H1 (cell line): ENCODE results near the gene SMNDC1. TPM values are rescaled to one million over a fixed set of nuclear protein-coding genes. Genes with fewer than 3 reads are reported as not detected.

ENCODE experiments used
- CTCF ChIA-PET: fragments of 300-600 bp; sonication (Branson Sonifier 250); formaldehyde crosslinking; loops from one replicate; lab custom pipeline; 2021; ENCODE audit not compliant: partially characterized antibody; lab: Charles Lee
- POLR2A ChIA-PET: fragments of 300-600 bp; sonication (Branson Sonifier 250); formaldehyde crosslinking; loops from one replicate; lab custom pipeline; 2021; ENCODE audit warnings: inconsistent platforms; ENCODE audit not compliant: partially characterized antibody; lab: Charles Lee
- DNase-seq, 2 experiments: peaks; one replicate each; pipeline versions ENCODE4 v3.0.0 to v3.0.0-alpha.2; 2010 to 2022; ENCODE audit warnings: low spot score in 2 of 2, low read depth in 1 of 2, mixed read lengths in 1 of 2
- FAIRE-seq: peaks from 2 replicates; lab custom pipeline; 2011; peaks lifted over from hg19 to GRCh38; lab: Jason Lieb, UNC
- H2AFZ ChIP-seq: 2 replicates; pipeline ENCODE4 v1.8.1; 2012; ENCODE audit warnings: low read length, inconsistent platforms
- H2AK5ac ChIP-seq: 2 replicates; pipeline ENCODE4 v1.6.1; 2013; ENCODE audit warnings: low read depth, low read length
- H2BK120ac ChIP-seq: replicated peaks from 2 replicates; pipeline ENCODE3; 2013; ENCODE audit warnings: low read depth, low read length, inconsistent platforms
- H2BK12ac ChIP-seq: 2 replicates; pipeline ENCODE4 v1.6.1; 2013; ENCODE audit warnings: low read depth, low read length
- H2BK15ac ChIP-seq: 2 replicates; pipeline ENCODE4 v1.6.1; 2013; ENCODE audit warnings: low read length
- H2BK20ac ChIP-seq: 2 replicates; pipeline ENCODE4 v1.6.1; 2013; ENCODE audit warnings: low read length
- H2BK5ac ChIP-seq: 2 replicates; pipeline ENCODE4 v1.6.1; 2013; ENCODE audit warnings: low read depth, low read length
- H3K14ac ChIP-seq: 2 replicates; pipeline ENCODE4 v1.6.1; 2013; ENCODE audit warnings: inconsistent platforms; ENCODE audit not compliant: insufficient read length
- H3K18ac ChIP-seq: 2 replicates; pipeline ENCODE4 v1.6.1; 2013; ENCODE audit warnings: low read length; ENCODE audit errors: extremely low read depth
- H3K23ac ChIP-seq: 2 replicates; pipeline ENCODE4 v1.6.1; 2013; ENCODE audit warnings: inconsistent platforms; ENCODE audit not compliant: insufficient read length
- H3K23me2 ChIP-seq: 2 replicates; pipeline ENCODE4 v1.6.1; 2013; ENCODE audit warnings: low read depth, low read length
- H3K27ac ChIP-seq: 2 replicates; pipeline ENCODE4 v1.6.1; 2011; ENCODE audit warnings: low read depth, low read length, inconsistent platforms
- H3K27me3 ChIP-seq, 4 experiments: replicated peaks in 1 of 4; 1 replicate in 1 of 4; 2 replicates in 3 of 4; pipeline versions ENCODE4 v1.6.1 to v1.8.1; 2011 to 2013; ENCODE audit warnings: low read length in 3 of 4, mild to moderate bottlenecking in 3 of 4, inconsistent platforms in 2 of 4, mixed read lengths in 2 of 4, moderate library complexity in 1 of 4; ENCODE audit not compliant: control insufficient read depth in 3 of 4, insufficient read depth in 3 of 4; ENCODE audit errors: extremely low read depth in 1 of 4
- H3K36me3 ChIP-seq, 4 experiments: 2 replicates each; pipeline versions ENCODE4 v1.6.1 to v1.8.1; 2011 to 2013; ENCODE audit warnings: mild to moderate bottlenecking in 4 of 4, low read length in 3 of 4, moderate library complexity in 2 of 4, control low read depth in 1 of 4, inconsistent platforms in 1 of 4; ENCODE audit not compliant: insufficient read depth in 4 of 4, control insufficient read depth in 2 of 4
- H3K4ac ChIP-seq: replicated peaks from 2 replicates; pipeline ENCODE3; 2013; ENCODE audit warnings: low read length, low read depth, mixed read lengths, inconsistent platforms; ENCODE audit not compliant: insufficient read length
- H3K4me1 ChIP-seq, 4 experiments: replicated peaks in 1 of 4; 1 replicate in 1 of 4; 2 replicates in 3 of 4; pipeline versions ENCODE4 v1.6.1 to v1.8.1; 2011 to 2013; ENCODE audit warnings: low read length in 3 of 4, inconsistent platforms in 2 of 4, mixed read lengths in 1 of 4; ENCODE audit not compliant: insufficient read depth in 4 of 4, control insufficient read depth in 3 of 4
- H3K4me2 ChIP-seq, 2 experiments: 2 replicates each; pipeline versions ENCODE4 v1.6.1 to v1.8.1; 2011 to 2013; ENCODE audit warnings: low read depth in 2 of 2, low read length in 2 of 2, control low read depth in 1 of 2, inconsistent platforms in 1 of 2, mild to moderate bottlenecking in 1 of 2; ENCODE audit not compliant: insufficient read depth in 1 of 2
- H3K4me3 ChIP-seq, 4 experiments: fragments of 200-600, 300-600 bp in 1 of 4; sonication (generic), shearing (Covaris generic), sonication (Bioruptor Twin) in 1 of 4; 2 replicates each; pipeline versions ENCODE4 v1.5.1 to v1.8.1; 2011 to 2016; ENCODE audit warnings: low read length in 4 of 4, low read depth in 3 of 4, control low read depth in 2 of 4, inconsistent platforms in 2 of 4, mild to moderate bottlenecking in 2 of 4, mixed read lengths in 1 of 4, moderate library complexity in 1 of 4; ENCODE audit not compliant: insufficient read depth in 2 of 4; ENCODE audit errors: extremely low read depth in 1 of 4
- H3K56ac ChIP-seq: replicated peaks from 2 replicates; pipeline ENCODE3; 2013; ENCODE audit warnings: low read depth, mild to moderate bottlenecking, mixed read lengths, low read length, inconsistent platforms; ENCODE audit not compliant: insufficient read length
- H3K79me1 ChIP-seq: 2 replicates; pipeline ENCODE4 v1.6.1; 2013; ENCODE audit warnings: low read depth, low read length, control low read depth
- H3K79me2 ChIP-seq, 2 experiments: 2 replicates each; pipeline versions ENCODE4 v1.6.1 to v1.8.1; 2012 to 2013; ENCODE audit warnings: low read length in 2 of 2, mild to moderate bottlenecking in 2 of 2, inconsistent platforms in 1 of 2; ENCODE audit not compliant: insufficient read depth in 2 of 2, control insufficient read depth in 1 of 2
- H3K9ac ChIP-seq, 4 experiments: replicated peaks in 1 of 4; 1 replicate in 1 of 4; 2 replicates in 3 of 4; pipeline versions ENCODE4 v1.6.1 to v1.8.1; 2011 to 2013; ENCODE audit warnings: low read depth in 3 of 4, low read length in 3 of 4, control low read depth in 2 of 4, mild to moderate bottlenecking in 2 of 4, moderate library complexity in 2 of 4, inconsistent platforms in 1 of 4; ENCODE audit errors: extremely low read depth in 1 of 4
- H3K9me3 ChIP-seq, 2 experiments: 2 replicates each; pipeline versions ENCODE4 v1.6.1 to v1.8.1; 2012 to 2013; ENCODE audit warnings: mild to moderate bottlenecking in 2 of 2, moderate library complexity in 2 of 2, control low read depth in 1 of 2, inconsistent platforms in 1 of 2, low read depth in 1 of 2, low read length in 1 of 2, mixed read lengths in 1 of 2; ENCODE audit not compliant: insufficient read depth in 2 of 2
- H4K20me1 ChIP-seq, 2 experiments: replicated peaks in 1 of 2; 2 replicates each; pipeline versions ENCODE3 to v1.8.1; 2011 to 2013; ENCODE audit warnings: inconsistent platforms in 2 of 2, low read length in 2 of 2, mild to moderate bottlenecking in 1 of 2; ENCODE audit not compliant: insufficient read depth in 2 of 2, control insufficient read depth in 1 of 2
- H4K5ac ChIP-seq: 2 replicates; pipeline ENCODE4 v1.6.1; 2013; ENCODE audit warnings: low read length, low read depth, mixed read lengths, inconsistent platforms; ENCODE audit not compliant: insufficient read length
- H4K8ac ChIP-seq: 2 replicates; pipeline ENCODE4 v1.8.0; 2013; ENCODE audit warnings: mild to moderate bottlenecking, moderate library complexity, low read length, inconsistent platforms; ENCODE audit not compliant: insufficient read depth; ENCODE audit errors: extremely low read depth
- H4K91ac ChIP-seq: replicated peaks from 2 replicates; pipeline ENCODE3; 2013; ENCODE audit warnings: low read length, mixed read lengths, inconsistent platforms; ENCODE audit not compliant: insufficient read length
- BCL11A ChIP-seq, 2 experiments: IDR thresholded peaks; one replicate each; pipeline ENCODE4 v1.6.1; 2011; ENCODE audit warnings: low read depth in 2 of 2, low read length in 2 of 2, mild to moderate bottlenecking in 2 of 2
- CBX8 ChIP-seq: fragments of 300-800, 300-1000 bp; sonication (generic); IDR thresholded peaks from 2 replicates; pipeline ENCODE4 v1.7.1; 2016; ENCODE audit warnings: low read depth, low read length, borderline replicate concordance
- FOSL1 ChIP-seq: IDR thresholded peaks from 2 replicates; pipeline ENCODE4 v1.6.1; 2011; ENCODE audit warnings: mild to moderate bottlenecking, low read depth, low read length, moderate library complexity; ENCODE audit not compliant: insufficient read depth
- JUND ChIP-seq: IDR thresholded peaks from 2 replicates; pipeline ENCODE4 v1.6.1; 2011; ENCODE audit warnings: mild to moderate bottlenecking, improper control_type of control experiment, low read length
- KDM1A ChIP-seq: fragments of 200-600, 300-600 bp; sonication (generic); IDR thresholded peaks from 2 replicates; pipeline ENCODE4 v1.7.1; 2016; ENCODE audit warnings: mild to moderate bottlenecking, low read length, borderline replicate concordance
- MAX ChIP-seq: IDR thresholded peaks from 2 replicates; pipeline ENCODE4 v1.6.1; 2012; ENCODE audit warnings: inconsistent platforms
- POLR2A ChIP-seq, 2 experiments: IDR thresholded peaks; 1 replicate in 1 of 2; 2 replicates in 1 of 2; pipeline ENCODE4 v1.6.1; 2011; ENCODE audit warnings: low read depth in 2 of 2, low read length in 2 of 2, mild to moderate bottlenecking in 2 of 2; ENCODE audit errors: control extremely low read depth in 1 of 2
- POLR2AphosphoS5 ChIP-seq: IDR thresholded peaks from 2 replicates; pipeline ENCODE4 v1.6.1; 2011; ENCODE audit warnings: low read depth, low read length
- RFX5 ChIP-seq: IDR thresholded peaks from 2 replicates; pipeline ENCODE4 v1.6.1; 2011; ENCODE audit warnings: low read depth, low read length, improper control_type of control experiment, borderline replicate concordance
- SRF ChIP-seq: IDR thresholded peaks from 2 replicates; pipeline ENCODE4 v1.6.1; 2011; ENCODE audit warnings: mild to moderate bottlenecking, low read depth, low read length, moderate library complexity
- TEAD4 ChIP-seq: IDR thresholded peaks from 2 replicates; pipeline ENCODE4 v1.6.1; 2012; ENCODE audit warnings: low read depth, low read length, inconsistent platforms, mixed read lengths
- WGBS, 2 experiments: shearing (Covaris generic) in 1 of 2; methylation state at CpG; one replicate each; pipeline versions ENCODE4 v1.1.6 to v1.1.7; 2013 to 2015; ENCODE audit warnings: low lambda C conversion rate in 2 of 2, mixed read lengths in 2 of 2, inconsistent platforms in 1 of 2, low coverage in 1 of 2, missing lambda C conversion rate in 1 of 2; ENCODE audit not compliant: insufficient replicate concordance in 2 of 2, insufficient coverage in 1 of 2, insufficient read length in 1 of 2; ENCODE audit errors: extremely low coverage in 1 of 2, missing lambda C conversion rate in 1 of 2; 5-methylcytosine and 5-hydroxymethylcytosine counted together
- polyA plus RNA-seq, 7 experiments: library from polyadenylated mRNA; depleted of rRNA in 3 of 7; stranded (reverse) in 5 of 7; unstranded in 2 of 7; fragments of >200 nt in 5 of 7; fragments of 200-250 nt in 2 of 7; gene quantifications; 1 replicate in 5 of 7; 2 replicates in 1 of 7; 4 replicates in 1 of 7; pipeline versions ENCODE4 v1.2.1 to v1.2.3, GENCODE V29; 2011 to 2013; ENCODE audit warnings: missing spikeins in 2 of 7, mixed read lengths in 2 of 7
- total RNA-seq: library from RNA; stranded (reverse); fragmentation: NEBNext Ultra II Directional; extraction: Animal tissue kit (Norgen Biotek cat#: 25700); gene quantifications from 2 replicates; pipeline ENCODE4 v1.2.1, GENCODE V29; 2021
- TF ChIP-seq, protein P1 (sequence below), 3 experiments: IDR thresholded peaks; 1 replicate in 2 of 3; 2 replicates in 1 of 3; pipeline versions ENCODE4 v1.5.1 to v1.6.1; 2011; ENCODE audit warnings: low read length in 3 of 3, mild to moderate bottlenecking in 3 of 3, inconsistent platforms in 2 of 3, low read depth in 1 of 3, moderate library complexity in 1 of 3; ENCODE audit not compliant: insufficient read depth in 1 of 3; ENCODE audit errors: control extremely low read depth in 1 of 3

The SMNDC1 gene
- total and polyA plus RNA-seq, 2 of the 8 experiments (the other 6 are each of a cell fraction or from before 2014, with no cell fraction given) = 8.1 to 48.6 TPM

- no peak overlapping the region for H3K9ac ChIP-seq
- FAIRE-seq (no peak), DNase-seq (no peak)
- no peak overlapping the region for H3K56ac ChIP-seq
- H3K79me2 ChIP-seq = no peaks in the 10 kb centered on the region
- no peaks in the 10 kb centered on the region for H3K27me3 ChIP-seq
- no peak overlapping the region for H3K4me3 ChIP-seq
- POLR2A ChIA-PET = no interaction called here
- H4K91ac ChIP-seq = no peak overlapping the region
- H3K14ac ChIP-seq = no peak overlapping the region
- no peak overlapping the region for H3K27ac ChIP-seq
- TF ChIP-seq POLR2A (IDR thresholded peaks at IDR 0.05; ENCODE audit: control extremely low read depth in 1 of 2, low read depth in 2 of 2, low read length in 2 of 2) (no peak), BCL11A (IDR thresholded peaks at IDR 0.05; ENCODE audit: low read depth in 2 of 2, low read length in 2 of 2) (no peak), CBX8 (no peak), TEAD4 (no peak), JUND (no peak), SRF (no peak), RFX5 (no peak), FOSL1 (no peak), KDM1A (no peak), POLR2AphosphoS5 (no peak), MAX (no peak)
- TF ChIP-seq, protein P1, sequence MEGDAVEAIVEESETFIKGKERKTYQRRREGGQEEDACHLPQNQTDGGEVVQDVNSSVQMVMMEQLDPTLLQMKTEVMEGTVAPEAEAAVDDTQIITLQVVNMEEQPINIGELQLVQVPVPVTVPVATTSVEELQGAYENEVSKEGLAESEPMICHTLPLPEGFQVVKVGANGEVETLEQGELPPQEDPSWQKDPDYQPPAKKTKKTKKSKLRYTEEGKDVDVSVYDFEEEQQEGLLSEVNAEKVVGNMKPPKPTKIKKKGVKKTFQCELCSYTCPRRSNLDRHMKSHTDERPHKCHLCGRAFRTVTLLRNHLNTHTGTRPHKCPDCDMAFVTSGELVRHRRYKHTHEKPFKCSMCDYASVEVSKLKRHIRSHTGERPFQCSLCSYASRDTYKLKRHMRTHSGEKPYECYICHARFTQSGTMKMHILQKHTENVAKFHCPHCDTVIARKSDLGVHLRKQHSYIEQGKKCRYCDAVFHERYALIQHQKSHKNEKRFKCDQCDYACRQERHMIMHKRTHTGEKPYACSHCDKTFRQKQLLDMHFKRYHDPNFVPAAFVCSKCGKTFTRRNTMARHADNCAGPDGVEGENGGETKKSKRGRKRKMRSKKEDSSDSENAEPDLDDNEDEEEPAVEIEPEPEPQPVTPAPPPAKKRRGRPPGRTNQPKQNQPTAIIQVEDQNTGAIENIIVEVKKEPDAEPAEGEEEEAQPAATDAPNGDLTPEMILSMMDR (IDR thresholded peaks at IDR 0.05; ENCODE audit: control extremely low read depth in 1 of 3, insufficient read depth in 1 of 3, low read depth in 1 of 3, low read length in 3 of 3) = no peak
- no peak overlapping the region for H2BK15ac ChIP-seq
- H4K20me1 ChIP-seq = no peaks in the 10 kb centered on the region
- no peak overlapping the region for H3K4ac ChIP-seq
- no peak overlapping the region for H2AK5ac ChIP-seq
- no peak overlapping the region for H3K18ac ChIP-seq
- no peak overlapping the region for H4K8ac ChIP-seq
- 93% methylated on average over 2 of the region's 2 CpGs; no CpG with 5 or more reads in 1 of the 2 experiments for WGBS, 2 experiments
- no peak overlapping the region for H3K23ac ChIP-seq
- H2BK120ac ChIP-seq = no peak overlapping the region
- H2BK5ac ChIP-seq = no peak overlapping the region
- no peaks in the 10 kb centered on the region for H3K36me3 ChIP-seq
- H3K9me3 ChIP-seq = no peaks in the 10 kb centered on the region
- H3K79me1 ChIP-seq = no peaks in the 10 kb centered on the region
- peaks cover 2% of the 10 kb centered on the region; the same call in 1 of the 2 replicates for H3K23me2 ChIP-seq
- no peak overlapping the region; the same call in 1 of the 2 replicates for H2AFZ ChIP-seq
- no peak overlapping the region for H2BK20ac ChIP-seq
- H4K5ac ChIP-seq = no peak overlapping the region
- no peak overlapping the region for H3K4me2 ChIP-seq
- peaks cover 0 to 3% (median 0%) of the 10 kb centered on the region in 4 experiments; a peak in 1 of 7 replicates for H3K4me1 ChIP-seq
- CTCF ChIA-PET = interaction anchor here (0.8 to 3.1 kb wide), 8 partner anchors 10 to 201 kb away, joined by 3 to 23 read pairs (median 4); no protein-coding TSS in a partner anchor
- H2BK12ac ChIP-seq = no peak overlapping the region
Observed at GRCh38 chr10:110344622-110345021, 39.9 kb upstream of the SMNDC1 start.
